GM19099 (cell line): ENCODE results near the gene SLC17A9.
A peak's percentile ranks its signal among the peaks of the same experiment; 100 is the strongest.

Source experiments
- POLR2A ChIP-seq: IDR thresholded peaks from 3 replicates; pipeline ENCODE4 v1.6.1; 2011; ENCODE audit warnings: low read depth; ENCODE audit not compliant: insufficient read length; ENCODE audit errors: extremely low read depth

The SLC17A9 gene

GRCh38 chr20:62968378-62969178 is 16.1 kb downstream of the SLC17A9 start:
- no peak for TF ChIP-seq POLR2A

GRCh38 chr20:62969179-62969760 is 16.8 kb downstream of the SLC17A9 start:
- TF ChIP-seq POLR2A = no peak

GRCh38 chr20:62969939-62970306 is 17.4 kb downstream of the SLC17A9 start:
- TF ChIP-seq POLR2A = no peak

- no peak for TF ChIP-seq POLR2A
These were observed 18.1 kb downstream of the SLC17A9 start for GRCh38 chr20:62970307-62971210.

- no peak for TF ChIP-seq POLR2A
These were observed 18.9 kb downstream of the SLC17A9 start for GRCh38 chr20:62971211-62971949.

GRCh38 chr20:62971950-62972844 is 19.7 kb downstream of the SLC17A9 start:
- no peak for TF ChIP-seq POLR2A

GRCh38 chr20:62972845-62973745 is 20.6 kb downstream of the SLC17A9 start:
- no peak for TF ChIP-seq POLR2A

- no peak for TF ChIP-seq POLR2A
These were observed 22.8 kb downstream of the SLC17A9 start for GRCh38 chr20:62975251-62975760.

GRCh38 chr20:62975812-62976508 is 23.5 kb downstream of the SLC17A9 start:
- no peak for TF ChIP-seq POLR2A

GRCh38 chr20:62976886-62977285 is 24.4 kb downstream of the SLC17A9 start:
- no peak for TF ChIP-seq POLR2A

GRCh38 chr20:62977613-62978560 is 25.4 kb downstream of the SLC17A9 start:
- TF ChIP-seq POLR2A = peak; percentile 42

- no peak for TF ChIP-seq POLR2A
These were observed 26.0 kb downstream of the SLC17A9 start for GRCh38 chr20:62978561-62978943.
